ENCODE results near the gene DNAJB12.
"Not testable (repeated sequence)": the region's sequence is repeated elsewhere in the genome, so short reads cannot be mapped to it uniquely, and the experiment has no call there.

Gene DNAJB12

DNA sequence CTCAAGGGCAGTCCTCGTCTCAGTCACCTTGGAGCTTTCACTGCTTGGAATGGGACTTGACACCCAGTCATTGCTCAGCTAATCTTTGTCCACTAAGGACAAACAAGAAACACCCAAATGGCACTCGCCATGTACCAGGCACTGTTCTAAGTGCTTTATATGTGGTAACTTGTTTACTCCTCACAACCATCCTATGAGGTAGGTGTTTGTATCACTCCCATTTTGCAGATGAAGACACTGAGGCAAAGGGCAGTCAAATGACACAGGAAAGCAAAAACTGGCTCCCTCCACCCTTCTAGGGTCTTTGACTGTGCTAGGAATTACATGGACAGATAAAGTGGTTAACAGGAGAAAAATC is 24.7 kb downstream of the DNAJB12 start:
- DNase-seq: no peak

DNA sequence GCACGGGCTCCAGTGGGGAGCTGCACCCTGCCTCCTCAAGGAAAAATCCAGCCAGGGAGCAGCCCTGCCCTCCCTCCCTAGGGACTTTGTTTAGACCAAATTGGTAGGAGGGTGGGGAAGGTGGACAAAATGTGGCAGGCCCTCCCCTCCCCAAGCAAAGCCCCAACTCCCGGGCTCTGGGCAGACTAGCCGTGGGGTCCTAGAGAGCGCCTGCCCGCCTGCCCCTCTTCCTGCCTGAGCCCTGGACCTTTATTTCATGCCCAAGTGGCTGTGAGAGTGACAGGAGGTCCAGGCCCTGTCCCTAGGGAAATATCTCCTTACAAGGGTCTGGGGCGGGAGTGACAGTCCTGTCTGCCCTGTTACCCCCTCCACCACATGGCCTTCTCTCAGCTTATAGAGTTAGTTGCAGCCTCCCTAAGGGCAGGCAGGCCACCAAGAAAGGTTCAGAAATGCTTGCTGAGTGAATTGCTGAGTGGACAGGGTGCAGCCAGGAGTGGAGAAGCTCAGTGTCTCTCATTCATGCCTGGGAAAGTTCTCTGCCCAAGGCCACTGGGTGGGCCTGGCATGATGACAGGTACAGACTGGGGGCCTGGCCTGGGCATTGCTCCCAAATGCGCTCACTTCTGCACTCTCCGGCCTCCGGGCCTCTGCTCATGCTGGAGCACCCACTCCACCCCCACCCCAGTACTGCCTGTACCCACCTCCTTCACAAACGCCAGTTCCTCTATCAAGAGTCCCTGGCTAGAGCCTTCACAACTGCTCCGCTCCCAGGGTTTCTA is 25.2 kb downstream of the DNAJB12 start:
- DNase-seq: no peak

GRCh38 chr10:72328829-72329204 is 25.9 kb downstream of the DNAJB12 start:
- peak; percentile 71 for DNase-seq

GRCh38 chr10:72328045-72328828 is 26.5 kb downstream of the DNAJB12 start:
- DNase-seq: peak; percentile 65

- DNase-seq: peak; percentile 87
Measured at GRCh38 chr10:72326665-72327603, 27.8 kb downstream of the DNAJB12 start.

- DNase-seq: not testable (repeated sequence)
Measured at GRCh38 chr10:72325243-72326175, 29.2 kb downstream of the DNAJB12 start.

GRCh38 chr10:72323771-72324191 is 30.9 kb downstream of the DNAJB12 start:
- DNase-seq: no peak

- DNase-seq: no peak
Measured at GRCh38 chr10:72323108-72323749, 31.5 kb downstream of the DNAJB12 start.

DNA sequence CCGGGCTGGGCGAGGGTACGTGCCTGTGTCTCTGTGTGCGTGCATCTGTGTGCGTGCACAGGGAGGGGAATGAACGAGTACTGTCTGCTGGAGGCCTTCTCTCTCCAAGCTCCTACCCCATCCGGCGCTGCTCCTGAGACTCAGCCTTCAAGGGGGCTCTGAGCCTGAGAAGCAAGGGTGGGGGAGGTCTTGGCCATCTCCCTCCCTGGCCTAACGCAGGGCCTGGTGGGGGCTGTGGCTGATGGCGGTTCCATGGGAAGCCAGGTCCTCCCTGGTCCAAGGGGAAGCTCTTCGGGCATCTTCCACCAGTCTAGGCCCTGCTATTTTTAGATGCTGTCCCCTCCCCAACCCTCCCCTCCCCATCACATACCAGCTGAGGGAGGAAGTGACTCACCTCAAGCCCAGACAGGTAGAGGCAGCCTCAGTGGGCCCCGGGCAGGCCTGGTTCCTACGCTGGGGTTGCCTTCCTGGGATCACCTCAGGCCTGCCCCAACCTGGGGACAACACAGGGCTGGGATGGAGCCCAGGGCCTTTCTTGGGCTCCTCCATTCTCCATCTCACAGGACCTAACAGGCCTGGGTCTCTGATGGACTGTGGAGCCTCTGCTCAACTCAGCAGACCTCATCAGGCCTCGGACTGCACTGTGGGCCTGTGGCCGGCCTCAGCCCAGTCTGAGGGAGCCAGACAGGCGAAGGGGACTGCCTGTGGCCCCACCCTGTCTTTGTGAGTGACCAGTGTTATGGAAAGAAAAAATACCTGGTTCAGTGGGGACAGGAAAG is 32.2 kb downstream of the DNAJB12 start:
- peak; percentile 71 for DNase-seq

DNA sequence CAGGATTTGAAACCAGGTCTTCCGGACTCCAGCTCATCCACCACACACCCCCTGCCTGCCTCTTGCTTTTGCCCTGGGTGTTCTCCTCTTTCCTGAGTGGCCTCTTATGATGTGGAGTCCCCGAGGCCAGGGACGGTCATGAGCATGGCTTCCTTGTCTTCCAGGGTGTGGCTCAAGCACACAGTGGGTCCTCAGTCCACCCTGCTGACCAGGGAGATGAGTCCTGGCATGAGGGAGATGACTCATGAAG is 32.8 kb downstream of the DNAJB12 start:
- DNase-seq: no peak

DNA sequence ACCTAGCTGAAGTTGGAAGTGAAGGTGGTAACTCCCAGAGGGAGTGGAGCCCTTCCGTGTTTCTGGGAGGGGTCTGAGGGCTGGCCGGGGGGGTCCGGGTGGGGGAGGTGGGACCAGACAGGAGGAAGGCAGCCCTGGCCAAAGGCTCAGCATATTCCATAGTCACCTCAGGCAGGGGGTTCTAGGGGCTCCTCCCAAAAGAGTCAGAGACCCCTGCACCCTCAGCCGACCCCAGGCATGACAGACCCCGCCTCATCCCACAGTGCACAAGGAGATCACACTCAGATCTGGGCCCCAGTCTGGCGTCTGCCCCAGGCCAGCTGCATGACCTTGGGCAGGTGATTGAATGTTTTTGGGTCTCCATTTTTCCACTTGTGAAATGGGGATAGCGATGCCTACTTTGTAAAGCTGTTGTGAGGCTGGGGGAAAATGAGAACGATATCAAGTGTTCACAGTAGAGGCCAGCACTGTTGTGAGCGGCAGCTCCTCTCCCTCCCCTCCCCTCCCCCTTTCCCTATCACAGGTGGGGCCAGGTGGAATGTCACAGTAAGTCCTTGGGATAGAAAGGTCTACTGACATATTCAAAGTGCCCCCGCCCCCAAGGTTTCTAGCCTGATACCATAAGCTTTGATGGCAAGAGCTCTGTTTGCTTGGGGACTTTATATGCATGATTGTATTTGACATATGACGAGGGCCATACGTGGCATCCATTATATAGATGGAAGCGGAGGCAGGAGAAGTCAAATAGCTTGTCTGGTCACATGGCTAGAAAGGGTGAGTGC is 33.3 kb downstream of the DNAJB12 start:
- DNase-seq: peak; percentile 44

- peak; percentile 85 for DNase-seq
Measured at GRCh38 chr10:72320676-72321247, 34.0 kb downstream of the DNAJB12 start.

DNA sequence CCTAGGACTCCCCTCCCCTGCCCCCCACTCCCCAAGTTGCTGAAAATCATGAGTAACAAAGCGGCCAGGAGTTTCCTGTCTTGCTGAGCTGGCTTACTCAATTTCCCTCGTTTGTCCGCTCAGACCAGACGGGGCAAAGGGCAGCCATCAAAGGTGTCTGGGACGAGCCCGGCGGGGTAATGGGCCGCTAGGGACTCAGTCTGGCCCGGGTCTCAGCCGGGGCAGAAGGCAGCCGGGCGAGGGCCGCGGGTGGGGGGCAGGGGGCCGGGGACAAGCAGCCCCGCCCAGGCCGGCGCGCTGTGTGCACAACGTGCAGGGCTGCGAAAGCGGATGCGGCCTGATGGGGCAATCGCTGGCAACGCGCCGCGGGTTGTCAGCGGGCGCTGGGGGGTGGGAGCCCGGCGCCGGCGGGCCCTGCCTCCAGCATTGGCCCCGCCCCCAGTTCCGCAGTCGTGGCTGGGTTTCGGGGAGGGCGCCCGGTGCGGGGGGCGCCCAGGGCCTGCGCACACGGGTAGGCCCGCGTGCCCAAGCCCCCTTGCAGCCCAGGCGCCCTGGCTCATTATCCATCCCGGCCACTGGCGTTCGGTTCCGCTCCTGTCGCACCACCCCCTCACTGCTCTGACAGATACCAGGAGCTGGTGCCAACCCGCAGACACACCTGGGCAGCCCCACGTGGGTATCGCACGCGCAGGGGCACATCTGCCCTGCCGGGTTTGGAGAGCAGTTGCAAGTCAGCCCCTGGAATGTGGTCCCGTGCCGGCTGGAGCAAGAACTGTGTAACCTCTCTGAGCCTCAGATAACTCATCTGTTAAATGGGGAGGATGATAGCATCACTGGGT is 35.1 kb downstream of the DNAJB12 start:
- DNase-seq: peak; percentile 92

- no peak for DNase-seq
Measured at GRCh38 chr10:72318418-72319262, 36.1 kb downstream of the DNAJB12 start.

GRCh38 chr10:72316748-72317435 is 37.8 kb downstream of the DNAJB12 start:
- peak; percentile 70 for DNase-seq

GRCh38 chr10:72316386-72316700 is 38.4 kb downstream of the DNAJB12 start:
- no peak for DNase-seq
